ENCODE results near the gene DUSP22. TPM values are rescaled to one million over a fixed set of nuclear protein-coding genes. Genes with fewer than 3 reads are reported as not detected.
"Not testable (repeated sequence)": the region's sequence is repeated elsewhere in the genome, so short reads cannot be mapped to it uniquely, and the experiment has no call there.

Gene DUSP22
- polyA plus RNA-seq, 3 donors: 107 to 120 (median 117) TPM

DNA sequence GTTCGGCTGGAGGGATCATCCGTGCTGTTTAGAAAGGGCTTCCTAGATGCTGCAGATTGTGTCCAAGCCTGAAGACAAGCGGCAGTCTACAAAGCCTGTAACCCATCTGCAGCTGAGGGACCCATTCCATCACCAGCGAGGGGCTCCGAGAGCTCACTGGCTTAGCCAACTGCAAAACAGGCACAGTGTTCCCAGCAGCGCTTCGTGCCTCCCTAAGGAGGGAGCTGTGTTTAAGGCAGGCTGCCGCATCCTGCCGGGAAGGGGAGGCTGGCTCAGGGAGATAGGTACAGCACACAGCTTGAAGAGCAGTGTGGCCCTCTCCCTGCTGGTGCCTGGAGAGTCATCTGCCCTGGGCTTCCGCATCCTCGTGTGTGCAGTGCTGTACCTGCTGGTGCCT lies 32.4 kb downstream of the DUSP22 start:
- TF ChIP-seq CTCF (IDR thresholded peaks at IDR 0.05): no peak
- Histone ChIP-seq H3K79me2 (ENCODE audit: insufficient read depth, low read length) (peaks cover 56% of the 10 kb centered on the region), H3K27ac (ENCODE audit: low read depth in 1 of 2, low read length in 2 of 2) (no peak overlapping the region), H3K4me3 (replicated peaks in 1 of 3; ENCODE audit: low read depth in 2 of 3, low read length in 3 of 3) (no peak overlapping the region), H4K20me1 (ENCODE audit: insufficient read depth, low read length) (peaks cover 36% of the 10 kb centered on the region), H3K4me2 (replicated peaks; ENCODE audit: extremely low read depth, low read length, poor library complexity, severe bottlenecking) (no peak overlapping the region), H3K4me1 (ENCODE audit: control insufficient read depth in 1 of 2, insufficient read depth in 2 of 2, low read length in 2 of 2) (peaks cover 50 to 60% of the 10 kb centered on the region in 2 donors), H3K36me3 (replicated peaks in 1 of 2; ENCODE audit: control insufficient read depth in 1 of 2, insufficient read depth in 2 of 2, low read length in 2 of 2) (peaks cover 20 to 46% of the 10 kb centered on the region in 2 donors), H3K27me3 (ENCODE audit: control insufficient read depth in 2 of 2, insufficient read depth in 2 of 2, low read length in 2 of 2) (no peaks in the 10 kb centered on the region), H3K9ac (ENCODE audit: insufficient read depth, low read length, poor library complexity, severe bottlenecking) (no peak overlapping the region), H3K9me3 (replicated peaks in 1 of 2; ENCODE audit: control insufficient read depth in 1 of 2, insufficient read depth in 1 of 2, low read length in 2 of 2) (no peaks in the 10 kb centered on the region), H2AFZ (ENCODE audit: insufficient read depth, low read depth, low read length, poor library complexity, severe bottlenecking) (no peak overlapping the region)
- intact Hi-C loops (cut with micrococcal nuclease): no loop called here
- peaks cover 33 to 47% of the 10 kb centered on the region in 2 donors for H3K36me3 Mint-ChIP-seq
- DNase-seq: no peak
- H3K4me1 Mint-ChIP-seq: no peaks in the 10 kb centered on the region
- no peak overlapping the region for H3K4me3 Mint-ChIP-seq
- WGBS (ENCODE audit: insufficient coverage): 92% methylated on average over 9 of the region's 11 CpGs
- H3K27me3 Mint-ChIP-seq (ENCODE audit: low read depth in 3 of 3): peaks cover 0 to 5% (median 2%) of the 10 kb centered on the region in 3 donors
- H3K27ac Mint-ChIP-seq: no peak overlapping the region
- peaks cover 0 to 3% (median 0%) of the 10 kb centered on the region in 7 donors for H3K9me3 Mint-ChIP-seq

GRCh38 chr6:325161-325860 lies 33.0 kb downstream of the DUSP22 start:
- H3K9me3 Mint-ChIP-seq; DNase-seq; H3K4me1 Mint-ChIP-seq; H3K27me3 Mint-ChIP-seq (ENCODE audit: low read depth in 3 of 3); H3K9me3 ChIP-seq (replicated peaks in 1 of 2; ENCODE audit: control insufficient read depth in 1 of 2, insufficient read depth in 1 of 2, low read length in 2 of 2); H3K27me3 ChIP-seq (ENCODE audit: control insufficient read depth in 2 of 2, insufficient read depth in 2 of 2, low read length in 2 of 2); H3K4me3 ChIP-seq (replicated peaks in 1 of 3; ENCODE audit: low read depth in 2 of 3, low read length in 3 of 3); H3K27ac ChIP-seq (ENCODE audit: low read depth in 1 of 2, low read length in 2 of 2); intact Hi-C loops (cut with micrococcal nuclease); H3K4me3 Mint-ChIP-seq; H3K4me2 ChIP-seq (replicated peaks; ENCODE audit: extremely low read depth, low read length, poor library complexity, severe bottlenecking); H2AFZ ChIP-seq (ENCODE audit: insufficient read depth, low read depth, low read length, poor library complexity, severe bottlenecking); H3K9ac ChIP-seq (ENCODE audit: insufficient read depth, low read length, poor library complexity, severe bottlenecking); H3K27ac Mint-ChIP-seq: not testable (repeated sequence)
- H3K4me1 ChIP-seq (ENCODE audit: control insufficient read depth in 1 of 2, insufficient read depth in 2 of 2, low read length in 2 of 2): peaks cover 50 to 57% of the 10 kb centered on the region in 2 donors
- H4K20me1 ChIP-seq (ENCODE audit: insufficient read depth, low read length): peaks cover 36% of the 10 kb centered on the region
- peaks cover 50% of the 10 kb centered on the region for H3K79me2 ChIP-seq (ENCODE audit: insufficient read depth, low read length)
- peaks cover 20 to 46% of the 10 kb centered on the region in 2 donors for H3K36me3 ChIP-seq (replicated peaks in 1 of 2; ENCODE audit: control insufficient read depth in 1 of 2, insufficient read depth in 2 of 2, low read length in 2 of 2)
- peaks cover 33 to 47% of the 10 kb centered on the region in 2 donors for H3K36me3 Mint-ChIP-seq
- WGBS (ENCODE audit: insufficient coverage): 91% methylated on average over 12 of the region's 16 CpGs

DNA sequence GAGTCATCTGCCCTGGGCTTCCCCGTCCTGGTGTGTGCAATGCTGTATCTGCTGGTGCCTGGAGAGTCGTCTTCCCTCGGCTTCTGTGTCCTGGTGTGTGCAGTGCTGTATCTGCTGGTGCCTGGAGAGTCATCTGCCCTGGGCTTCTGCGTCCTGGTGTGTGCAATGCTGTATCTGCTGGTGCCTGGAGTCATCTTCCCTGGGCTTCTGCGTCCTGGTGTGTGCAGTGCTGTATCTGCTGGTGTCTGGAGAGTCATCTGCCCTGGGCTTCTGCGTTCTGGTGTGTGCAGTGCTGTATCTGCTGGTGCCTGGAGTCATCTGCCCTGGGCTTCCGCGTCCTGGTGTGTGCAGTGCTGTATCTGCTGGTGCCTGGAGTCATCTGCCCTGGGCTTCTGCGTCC lies 33.8 kb downstream of the DUSP22 start:
- Histone ChIP-seq H4K20me1 (ENCODE audit: insufficient read depth, low read length) (peaks cover 36% of the 10 kb centered on the region), H3K36me3 (replicated peaks in 1 of 2; ENCODE audit: control insufficient read depth in 1 of 2, insufficient read depth in 2 of 2, low read length in 2 of 2) (peaks cover 20 to 50% of the 10 kb centered on the region in 2 donors), H3K79me2 (ENCODE audit: insufficient read depth, low read length) (peaks cover 43% of the 10 kb centered on the region), H3K4me1 (ENCODE audit: control insufficient read depth in 1 of 2, insufficient read depth in 2 of 2, low read length in 2 of 2) (peaks cover 43 to 49% of the 10 kb centered on the region in 2 donors)
- H3K27me3 ChIP-seq (ENCODE audit: control insufficient read depth in 2 of 2, insufficient read depth in 2 of 2, low read length in 2 of 2); DNase-seq; H3K4me2 ChIP-seq (replicated peaks; ENCODE audit: extremely low read depth, low read length, poor library complexity, severe bottlenecking); H3K27ac ChIP-seq (ENCODE audit: low read depth in 1 of 2, low read length in 2 of 2); H3K4me1 Mint-ChIP-seq; H3K27me3 Mint-ChIP-seq (ENCODE audit: low read depth in 3 of 3); intact Hi-C loops (cut with micrococcal nuclease); H3K9me3 ChIP-seq (replicated peaks in 1 of 2; ENCODE audit: control insufficient read depth in 1 of 2, insufficient read depth in 1 of 2, low read length in 2 of 2); H3K4me3 ChIP-seq (replicated peaks in 1 of 3; ENCODE audit: low read depth in 2 of 3, low read length in 3 of 3); H3K4me3 Mint-ChIP-seq; H3K27ac Mint-ChIP-seq; H3K9me3 Mint-ChIP-seq; H2AFZ ChIP-seq (ENCODE audit: insufficient read depth, low read depth, low read length, poor library complexity, severe bottlenecking); H3K9ac ChIP-seq (ENCODE audit: insufficient read depth, low read length, poor library complexity, severe bottlenecking): not testable (repeated sequence)
- 79% methylated on average over 8 of the region's 9 CpGs for whole genome bisulfite sequencing (ENCODE audit: insufficient coverage)
- H3K36me3 Mint-ChIP-seq: peaks cover 33 to 47% of the 10 kb centered on the region in 2 donors

Measured in CD14-positive monocyte (primary cell).